ENCODE data around the gene TBRG1.

TBRG1 gene

DNA sequence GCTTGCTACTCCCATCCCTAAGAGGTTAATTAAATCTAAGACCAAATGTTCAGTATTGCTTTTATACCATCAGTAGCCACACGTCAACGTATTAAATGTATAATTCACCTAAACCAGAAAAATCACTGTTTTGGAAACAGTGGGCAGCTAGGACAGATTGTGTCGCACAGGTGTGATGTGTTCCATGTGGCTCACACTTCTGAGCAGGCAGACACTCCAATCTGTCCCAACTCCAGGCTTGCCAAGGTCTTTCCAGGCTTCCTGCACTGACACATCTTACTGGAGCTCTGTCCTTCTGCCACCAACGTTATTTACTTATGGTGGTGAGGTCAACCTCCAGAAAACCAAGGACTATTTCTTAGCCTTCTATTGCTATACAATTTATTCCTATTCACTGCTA is 39.4 kb downstream of the TBRG1 start:
- no peak for DNase-seq

GRCh38 chr11:124663861-124664260 is 41.2 kb downstream of the TBRG1 start:
- DNase-seq: no peak

GRCh38 chr11:124667601-124668000 is 44.9 kb downstream of the TBRG1 start:
- DNase-seq: no peak

GRCh38 chr11:124669193-124669592 is 46.5 kb downstream of the TBRG1 start:
- peak; percentile 22 for DNase-seq

- DNase-seq: no peak
Observed at GRCh38 chr11:124670732-124671131, 48.1 kb downstream of the TBRG1 start.

DNA sequence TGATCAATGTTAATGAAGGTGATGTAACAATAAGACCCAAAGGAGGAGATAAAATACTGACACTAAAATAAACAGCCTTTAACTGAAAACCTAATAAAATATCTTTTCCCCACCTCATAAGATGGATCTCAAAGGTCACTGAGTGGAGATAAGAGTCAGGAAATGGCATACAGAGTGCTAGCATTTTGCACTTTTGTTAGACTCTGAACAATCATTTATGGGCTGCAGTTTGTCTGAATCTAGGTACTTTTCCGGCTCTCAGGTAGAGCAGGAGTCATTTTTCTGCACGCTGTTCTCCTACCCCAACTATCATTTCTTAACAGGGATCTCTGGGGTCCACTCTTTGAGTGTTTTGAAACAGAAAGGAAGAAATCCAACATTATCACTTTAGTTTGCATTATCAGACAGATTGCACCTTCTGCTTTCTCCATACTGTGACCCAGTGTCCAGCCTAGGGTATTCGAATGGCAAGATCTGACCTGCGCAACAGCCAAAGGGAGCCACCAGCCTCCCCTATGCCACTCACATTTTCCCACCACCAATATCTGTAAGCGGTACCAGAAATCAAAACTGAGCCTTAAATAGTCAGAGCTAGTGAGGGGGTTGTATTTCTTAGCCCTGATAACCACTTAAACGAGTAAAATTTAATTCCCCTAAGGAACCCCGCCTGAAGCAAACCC is 50.0 kb downstream of the TBRG1 start:
- DNase-seq: no peak

DNA sequence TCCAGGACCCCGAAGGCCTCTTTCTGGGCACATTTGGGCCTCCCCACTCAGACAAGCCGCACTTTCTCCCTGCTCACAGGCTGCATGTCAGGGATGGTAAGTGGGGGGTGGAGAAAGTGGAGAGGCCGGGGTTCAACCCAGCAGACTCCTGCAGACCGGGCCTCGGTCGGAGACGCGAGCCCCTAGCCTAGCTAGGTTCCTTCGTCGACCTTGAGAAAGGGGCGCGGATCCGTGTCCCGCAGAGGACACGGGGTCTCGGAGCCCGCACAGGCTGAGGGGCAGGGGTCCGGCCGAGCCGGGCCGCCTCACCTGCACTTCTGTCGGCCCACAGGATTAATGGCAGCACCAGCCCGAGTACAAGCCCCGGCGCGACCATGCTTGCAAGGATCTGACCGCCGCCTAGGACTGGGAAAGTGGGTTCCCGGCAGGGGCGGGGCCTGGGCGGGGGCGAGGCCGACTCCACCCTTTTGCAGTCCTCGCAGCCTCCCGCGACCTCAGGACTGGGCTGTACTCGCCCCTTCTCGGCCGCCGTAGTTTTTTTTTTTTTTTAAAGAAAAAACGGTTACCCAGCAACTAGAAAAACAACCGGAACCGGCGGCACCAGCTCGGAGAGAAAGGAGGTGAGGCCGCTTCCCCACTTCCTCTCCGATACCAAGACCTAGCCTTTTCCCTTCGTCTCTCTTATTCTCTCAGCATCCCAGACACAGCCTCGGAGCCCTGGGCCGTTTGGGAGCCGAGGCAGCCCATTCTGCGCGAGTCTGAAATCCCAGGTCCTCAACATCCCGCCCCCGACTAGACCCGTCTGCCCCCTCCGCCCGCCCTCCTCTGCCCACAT is 50.9 kb downstream of the TBRG1 start, which contains the start of the genes SIAE and SPA17:
TSS of gene SIAE (minus strand) at position 407 of the 835 bp plus-strand sequence. CDS start at position 376, 31 bp downstream.
TSS of gene SPA17 (plus strand) at position 572 of the 835 bp plus-strand sequence. CDS start 1,361 bp downstream, outside the sequence.
- DNase-seq: peak; percentile 97

DNA sequence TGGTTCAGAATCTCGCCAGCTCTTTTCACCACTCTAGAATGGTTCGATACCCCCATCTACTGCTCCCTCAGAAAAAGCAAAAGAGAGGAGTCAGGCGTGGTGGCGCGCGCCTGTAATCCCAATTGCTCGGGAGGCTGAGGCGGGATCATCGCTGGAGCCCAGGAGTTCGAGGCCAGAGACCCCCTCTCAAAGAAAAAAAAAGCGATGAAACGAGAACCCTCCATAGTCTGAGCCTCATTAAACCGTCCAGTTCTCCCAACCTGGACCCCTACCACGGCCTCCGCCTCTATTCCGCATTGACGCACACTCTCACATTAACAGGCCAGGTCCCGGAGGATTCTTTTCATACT is 51.5 kb downstream of the TBRG1 start:
- no peak for DNase-seq

- no peak for DNase-seq
Observed at GRCh38 chr11:124674571-124674970, 51.9 kb downstream of the TBRG1 start.

DNA sequence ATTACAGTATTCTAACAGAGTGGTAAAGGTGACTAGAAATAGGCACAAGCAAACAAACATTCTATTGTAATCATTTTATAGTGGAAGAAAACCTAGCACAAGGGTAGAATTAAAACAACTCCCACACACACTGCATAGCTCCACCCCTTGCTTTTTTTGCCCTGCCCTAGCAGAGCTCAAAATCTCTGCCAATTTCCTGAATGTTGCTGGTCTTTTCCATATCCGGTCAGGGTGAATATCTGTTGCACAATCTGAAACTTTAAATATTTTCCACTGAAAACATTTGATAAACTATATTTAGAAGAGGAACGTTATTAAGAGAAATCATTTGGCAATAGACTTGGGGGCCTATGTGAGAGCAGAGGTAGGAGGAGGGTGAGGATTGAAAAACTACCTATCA is 53.7 kb downstream of the TBRG1 start:
- peak; percentile 1 for DNase-seq

GRCh38 chr11:124678416-124678815 is 55.8 kb downstream of the TBRG1 start:
- no peak for DNase-seq

- DNase-seq: no peak
Observed at GRCh38 chr11:124681421-124681820, 58.8 kb downstream of the TBRG1 start.

DNA sequence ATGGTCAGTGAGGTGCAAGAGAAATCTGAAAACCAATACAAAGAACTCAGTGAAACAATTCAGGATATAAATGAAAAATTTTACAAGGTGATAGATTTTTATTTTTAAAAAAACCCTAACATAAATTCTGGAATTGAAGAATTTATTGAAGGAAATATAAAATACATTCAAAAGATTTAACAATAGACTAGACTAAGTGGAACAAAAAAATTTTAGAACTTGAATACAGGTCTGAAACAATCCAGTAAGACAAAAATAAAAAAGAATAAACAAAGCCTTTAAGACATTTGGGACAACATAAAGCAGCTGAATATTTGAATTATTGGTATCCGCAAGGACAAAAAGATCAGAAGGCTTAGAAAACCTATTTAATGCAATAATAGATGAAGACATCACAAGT is 59.8 kb downstream of the TBRG1 start:
- DNase-seq: no peak

Data from fibroblast of skin of scalp (primary cell).